GM10266 (cell line): ENCODE data around the gene TRERF1.

Experiments used
- DNase-seq: peaks from one replicate; pipeline ENCODE4 v3.0.0; 2012; ENCODE audit errors: extremely low spot score
- TF ChIP-seq, protein P1 (sequence below): IDR thresholded peaks from 2 replicates; pipeline ENCODE4 v1.5.1; 2012; ENCODE audit warnings: mild to moderate bottlenecking, low read depth; ENCODE audit not compliant: control insufficient read depth, insufficient read depth; ENCODE audit errors: missing control alignments

Gene TRERF1

DNA sequence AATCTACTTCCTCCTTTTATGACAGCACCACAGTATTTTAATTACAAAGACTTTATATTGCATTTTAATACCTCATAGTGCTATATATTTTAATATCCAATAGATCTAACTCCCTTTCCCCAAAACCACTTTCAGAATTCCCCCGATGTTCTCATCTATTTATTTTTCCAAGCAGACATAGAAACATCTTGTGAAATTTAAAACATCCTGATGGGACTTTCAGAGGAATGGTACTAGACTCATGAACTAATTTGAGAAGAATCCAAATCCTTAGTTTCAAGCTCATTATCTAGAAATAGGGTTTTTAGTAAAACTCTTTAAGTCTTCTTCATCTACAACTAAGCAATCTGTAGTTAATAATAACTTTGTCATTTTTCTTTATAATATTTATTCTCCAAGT lies 97.0 kb downstream of the TRERF1 start:
- TF ChIP-seq, protein P1, sequence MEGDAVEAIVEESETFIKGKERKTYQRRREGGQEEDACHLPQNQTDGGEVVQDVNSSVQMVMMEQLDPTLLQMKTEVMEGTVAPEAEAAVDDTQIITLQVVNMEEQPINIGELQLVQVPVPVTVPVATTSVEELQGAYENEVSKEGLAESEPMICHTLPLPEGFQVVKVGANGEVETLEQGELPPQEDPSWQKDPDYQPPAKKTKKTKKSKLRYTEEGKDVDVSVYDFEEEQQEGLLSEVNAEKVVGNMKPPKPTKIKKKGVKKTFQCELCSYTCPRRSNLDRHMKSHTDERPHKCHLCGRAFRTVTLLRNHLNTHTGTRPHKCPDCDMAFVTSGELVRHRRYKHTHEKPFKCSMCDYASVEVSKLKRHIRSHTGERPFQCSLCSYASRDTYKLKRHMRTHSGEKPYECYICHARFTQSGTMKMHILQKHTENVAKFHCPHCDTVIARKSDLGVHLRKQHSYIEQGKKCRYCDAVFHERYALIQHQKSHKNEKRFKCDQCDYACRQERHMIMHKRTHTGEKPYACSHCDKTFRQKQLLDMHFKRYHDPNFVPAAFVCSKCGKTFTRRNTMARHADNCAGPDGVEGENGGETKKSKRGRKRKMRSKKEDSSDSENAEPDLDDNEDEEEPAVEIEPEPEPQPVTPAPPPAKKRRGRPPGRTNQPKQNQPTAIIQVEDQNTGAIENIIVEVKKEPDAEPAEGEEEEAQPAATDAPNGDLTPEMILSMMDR: no peak
- DNase-seq: no peak

GRCh38 chr6:42352856-42353564 lies 98.7 kb downstream of the TRERF1 start:
- TF ChIP-seq, protein P1: no peak

GRCh38 chr6:42350911-42351310 lies 100.8 kb downstream of the TRERF1 start:
- DNase-seq: no peak

More at GRCh38 chr6:42352856-42353564, 98.7 kb downstream of the TRERF1 start:
- DNase-seq: no peak

GRCh38 chr6:42349753-42350511 lies 101.8 kb downstream of the TRERF1 start:
- no peak for DNase-seq
- TF ChIP-seq, protein P1: no peak

More at GRCh38 chr6:42350911-42351310, 100.8 kb downstream of the TRERF1 start:
- TF ChIP-seq, protein P1: no peak

- no peak for DNase-seq
- TF ChIP-seq, protein P1: no peak
Observed at GRCh38 chr6:42347456-42347855, 104.3 kb downstream of the TRERF1 start.

- TF ChIP-seq, protein P1: no peak
- DNase-seq: no peak
Observed at GRCh38 chr6:42345696-42346416, 105.9 kb downstream of the TRERF1 start.

DNA sequence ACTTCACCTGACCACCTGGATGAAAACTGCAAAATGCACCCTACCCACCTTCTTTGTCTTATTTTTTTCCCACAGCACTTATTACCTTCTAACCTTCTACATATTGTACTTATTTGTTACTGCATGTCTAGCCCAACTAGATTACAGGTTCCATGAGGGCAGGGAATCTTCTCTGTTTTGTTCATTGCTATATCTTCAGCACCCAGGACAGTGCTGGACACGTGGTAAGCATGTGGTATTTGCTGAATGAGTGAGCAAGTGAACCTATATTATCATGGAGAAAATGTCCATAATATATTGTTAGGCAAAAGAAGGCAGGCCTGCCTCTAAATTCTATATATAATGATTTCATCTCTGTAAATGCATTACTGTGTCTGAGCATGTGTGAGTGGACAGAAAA lies 107.0 kb downstream of the TRERF1 start:
- TF ChIP-seq, protein P1: no peak
- DNase-seq: no peak
